Stomach (tissue), 4 donors: Measurements from ENCODE around the gene SEL1L.

Experiments
- EP300 ChIP-seq: sonication (generic); formaldehyde crosslinking; IDR thresholded peaks from one replicate; pipeline ENCODE4 v1.6.1; 2017; ENCODE audit warnings: antibody characterized with exemption
- POLR2A ChIP-seq, 4 donors: fragments of 450-650 bp; IDR thresholded peaks; one replicate each; pipeline ENCODE4 v1.6.1; 2016; ENCODE audit warnings: antibody characterized with exemption in 4 of 4, control low read depth in 2 of 4, mild to moderate bottlenecking in 1 of 4, moderate library complexity in 1 of 4
- POLR2AphosphoS5 ChIP-seq, 3 donors: sonication (generic); formaldehyde crosslinking; IDR thresholded peaks; one replicate each; pipeline ENCODE4 v1.6.1; 2016; ENCODE audit warnings: antibody characterized with exemption in 3 of 3
- TF ChIP-seq, protein P1 (sequence below), 7 experiments: fragments of 450-650 bp in 4 of 7; fragments of 200-600 bp in 3 of 7; sonication (generic) in 3 of 7; IDR thresholded peaks; one replicate each; pipeline ENCODE4 v1.5.1; 2016 to 2019; ENCODE audit warnings: antibody characterized with exemption in 7 of 7, control low read depth in 2 of 7, mild to moderate bottlenecking in 1 of 7

DNA sequence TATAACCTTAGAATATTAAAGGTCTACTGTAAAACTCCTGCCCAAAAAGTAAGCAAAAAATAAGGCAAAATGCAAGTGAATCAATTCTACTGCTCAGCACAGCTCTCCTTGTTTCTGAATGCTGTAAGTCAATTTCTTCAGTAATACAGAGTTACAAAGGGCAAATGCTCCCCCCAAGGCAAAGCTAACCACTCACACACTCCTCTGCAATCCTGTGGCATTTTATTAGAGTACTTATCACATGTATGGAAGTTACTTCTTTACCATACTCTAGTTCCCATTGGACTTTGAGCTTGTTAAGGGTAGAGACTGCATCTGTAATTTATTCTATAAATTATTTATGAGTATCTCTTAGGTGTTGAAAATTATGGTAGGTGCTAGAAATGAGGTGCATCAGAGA is 27.2 kb downstream of the SEL1L start:
- TF ChIP-seq, protein P1, sequence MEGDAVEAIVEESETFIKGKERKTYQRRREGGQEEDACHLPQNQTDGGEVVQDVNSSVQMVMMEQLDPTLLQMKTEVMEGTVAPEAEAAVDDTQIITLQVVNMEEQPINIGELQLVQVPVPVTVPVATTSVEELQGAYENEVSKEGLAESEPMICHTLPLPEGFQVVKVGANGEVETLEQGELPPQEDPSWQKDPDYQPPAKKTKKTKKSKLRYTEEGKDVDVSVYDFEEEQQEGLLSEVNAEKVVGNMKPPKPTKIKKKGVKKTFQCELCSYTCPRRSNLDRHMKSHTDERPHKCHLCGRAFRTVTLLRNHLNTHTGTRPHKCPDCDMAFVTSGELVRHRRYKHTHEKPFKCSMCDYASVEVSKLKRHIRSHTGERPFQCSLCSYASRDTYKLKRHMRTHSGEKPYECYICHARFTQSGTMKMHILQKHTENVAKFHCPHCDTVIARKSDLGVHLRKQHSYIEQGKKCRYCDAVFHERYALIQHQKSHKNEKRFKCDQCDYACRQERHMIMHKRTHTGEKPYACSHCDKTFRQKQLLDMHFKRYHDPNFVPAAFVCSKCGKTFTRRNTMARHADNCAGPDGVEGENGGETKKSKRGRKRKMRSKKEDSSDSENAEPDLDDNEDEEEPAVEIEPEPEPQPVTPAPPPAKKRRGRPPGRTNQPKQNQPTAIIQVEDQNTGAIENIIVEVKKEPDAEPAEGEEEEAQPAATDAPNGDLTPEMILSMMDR (IDR thresholded peaks at IDR 0.05): no peak
- no peak for TF ChIP-seq POLR2AphosphoS5 (IDR thresholded peaks at IDR 0.05)
- no peak for TF ChIP-seq EP300
- no peak for TF ChIP-seq POLR2A (IDR thresholded peaks at IDR 0.05)
